ENCODE measurements around the gene MAGED2. TPM values are rescaled to one million over a fixed set of nuclear protein-coding genes. Genes with fewer than 3 reads are reported as not detected.

The MAGED2 gene
- total and polyA plus RNA-seq, 9 of the 15 experiments (the other 6 are each of a cell fraction or from before 2014, with no cell fraction given) = 19.7 to 49.1 (median 23.1) TPM

DNA sequence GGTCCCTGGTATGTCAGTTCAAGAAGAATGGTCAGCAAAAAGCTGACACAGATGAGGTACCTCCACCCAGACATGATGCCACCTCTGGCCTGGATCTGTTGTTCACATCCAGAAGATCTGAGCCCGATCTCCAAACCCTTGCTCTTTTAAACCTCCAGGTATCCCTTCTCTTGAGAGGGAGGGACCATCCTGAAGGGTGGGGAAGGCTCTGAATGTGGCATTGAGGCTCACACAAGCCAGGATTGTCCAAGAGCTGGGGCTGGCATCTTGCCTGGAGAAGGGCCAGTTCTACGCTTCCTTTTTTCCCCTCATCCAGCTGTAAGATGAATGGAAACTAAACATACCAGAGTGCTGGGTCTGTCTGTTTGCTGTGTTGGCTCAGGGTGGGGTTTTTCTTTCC is 9.4 kb upstream of the MAGED2 start, which contains the start of gene ITIH6:
ITIH6 (minus strand) TSS at position 119 of the 400 bp plus-strand sequence; CDS start at position 74, 45 bp downstream.
- Histone ChIP-seq H2AFZ (ENCODE audit: low read depth, low read length) (no peak within 1 kb of the TSS), H3K36me3 (ENCODE audit: control insufficient read depth, insufficient read depth, low read length) (no peaks in the 10 kb centered on the region), H3K4me1 (replicated peaks in 1 of 2; ENCODE audit: control insufficient read depth in 2 of 2, insufficient read depth in 2 of 2, low read length in 2 of 2) (no peaks in the 10 kb centered on the region; a peak in 1 of 5 replicates), H3K27me3 (ENCODE audit: control insufficient read depth in 2 of 2, insufficient read depth in 2 of 2, low read length in 2 of 2) (peaks cover 3 to 7% of the 10 kb centered on the region in 2 experiments; a peak in 1 of 5 replicates), H3K9me3 (replicated peaks; ENCODE audit: control insufficient read depth, insufficient read depth, low read depth, low read length) (no peaks in the 10 kb centered on the region), H3K27ac (ENCODE audit: extremely low read depth, low read depth, low read length) (no peak within 1 kb of the TSS), H3K9ac (ENCODE audit: insufficient read depth in 1 of 2, low read depth in 2 of 2, low read length in 2 of 2) (no peak within 1 kb of the TSS), H3K4me3 (no peak within 1 kb of the TSS), H3K4me2 (ENCODE audit: insufficient read depth, low read length) (no peak within 1 kb of the TSS), H3K9me1 (ENCODE audit: control insufficient read depth, insufficient read depth, low read length) (no peaks in the 10 kb centered on the region), H4K20me1 (replicated peaks; ENCODE audit: control insufficient read depth, insufficient read depth, low read length) (no peaks in the 10 kb centered on the region), H3K79me2 (ENCODE audit: control insufficient read depth, insufficient read depth, low read length) (no peaks in the 10 kb centered on the region)
- in situ Hi-C loops (cut with MboI) (no loop called here), intact Hi-C loops (cut with micrococcal nuclease) (no loop called here)
- no TSS peak for BruUV-seq (replicated peaks)
- 0% methylated on average over 1 of the region's 2 CpGs for WGBS (ENCODE audit: insufficient coverage, low coverage, missing lambda C conversion rate)
- TF ChIP-seq, protein P1, sequence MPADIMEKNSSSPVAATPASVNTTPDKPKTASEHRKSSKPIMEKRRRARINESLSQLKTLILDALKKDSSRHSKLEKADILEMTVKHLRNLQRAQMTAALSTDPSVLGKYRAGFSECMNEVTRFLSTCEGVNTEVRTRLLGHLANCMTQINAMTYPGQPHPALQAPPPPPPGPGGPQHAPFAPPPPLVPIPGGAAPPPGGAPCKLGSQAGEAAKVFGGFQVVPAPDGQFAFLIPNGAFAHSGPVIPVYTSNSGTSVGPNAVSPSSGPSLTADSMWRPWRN (IDR thresholded peaks at IDR 0.05; ENCODE audit: low read depth) = no peak
- TF ChIP-seq ASH1L (IDR thresholded peaks at IDR 0.05; ENCODE audit: borderline replicate concordance, low read depth, partially characterized antibody) (no peak), ILK (tag; IDR thresholded peaks at IDR 0.05; ENCODE audit: borderline replicate concordance, low read depth) (no peak), EWSR1 (IDR thresholded peaks at IDR 0.05; ENCODE audit: borderline replicate concordance, low read depth, partially characterized antibody) (no peak), CC2D1A (IDR thresholded peaks at IDR 0.05) (no peak), MED1 (CRISPR knock-in tag; IDR thresholded peaks at IDR 0.05; ENCODE audit: borderline replicate concordance) (no peak), CBX2 (IDR thresholded peaks at IDR 0.05; ENCODE audit: insufficient read depth, low read length, poor library complexity, severe bottlenecking) (no peak)
- TF ChIP-seq, protein P2, sequence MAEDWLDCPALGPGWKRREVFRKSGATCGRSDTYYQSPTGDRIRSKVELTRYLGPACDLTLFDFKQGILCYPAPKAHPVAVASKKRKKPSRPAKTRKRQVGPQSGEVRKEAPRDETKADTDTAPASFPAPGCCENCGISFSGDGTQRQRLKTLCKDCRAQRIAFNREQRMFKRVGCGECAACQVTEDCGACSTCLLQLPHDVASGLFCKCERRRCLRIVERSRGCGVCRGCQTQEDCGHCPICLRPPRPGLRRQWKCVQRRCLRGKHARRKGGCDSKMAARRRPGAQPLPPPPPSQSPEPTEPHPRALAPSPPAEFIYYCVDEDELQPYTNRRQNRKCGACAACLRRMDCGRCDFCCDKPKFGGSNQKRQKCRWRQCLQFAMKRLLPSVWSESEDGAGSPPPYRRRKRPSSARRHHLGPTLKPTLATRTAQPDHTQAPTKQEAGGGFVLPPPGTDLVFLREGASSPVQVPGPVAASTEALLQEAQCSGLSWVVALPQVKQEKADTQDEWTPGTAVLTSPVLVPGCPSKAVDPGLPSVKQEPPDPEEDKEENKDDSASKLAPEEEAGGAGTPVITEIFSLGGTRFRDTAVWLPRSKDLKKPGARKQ (CRISPR knock-in tag; IDR thresholded peaks at IDR 0.05) = no peak
- DNase-seq (ENCODE audit: extremely low read depth in 1 of 4, low spot score in 3 of 4) (no peak), ATAC-seq (no peak), FAIRE-seq (no peak)
- ChIA-PET POLR2A (no interaction called here), CTCF (ENCODE audit: low intra/inter-chr PET ratio) (no interaction called here)

Measured in K562 (cell line).